NT2/D1 (cell line): ENCODE data around the gene GPR18.

Source experiments
- SUZ12 ChIP-seq: IDR thresholded peaks from 2 replicates; pipeline ENCODE4 v1.6.1; 2011; ENCODE audit not compliant: insufficient read length, insufficient read depth; ENCODE audit errors: extremely low read depth
- YY1 ChIP-seq: IDR thresholded peaks from 2 replicates; pipeline ENCODE4 v1.6.1; 2011; ENCODE audit not compliant: insufficient read length, insufficient read depth
- ZNF274 ChIP-seq: IDR thresholded peaks from 2 replicates; pipeline ENCODE4 v1.6.1; 2011; ENCODE audit warnings: mild to moderate bottlenecking, low read depth, low read length

DNA sequence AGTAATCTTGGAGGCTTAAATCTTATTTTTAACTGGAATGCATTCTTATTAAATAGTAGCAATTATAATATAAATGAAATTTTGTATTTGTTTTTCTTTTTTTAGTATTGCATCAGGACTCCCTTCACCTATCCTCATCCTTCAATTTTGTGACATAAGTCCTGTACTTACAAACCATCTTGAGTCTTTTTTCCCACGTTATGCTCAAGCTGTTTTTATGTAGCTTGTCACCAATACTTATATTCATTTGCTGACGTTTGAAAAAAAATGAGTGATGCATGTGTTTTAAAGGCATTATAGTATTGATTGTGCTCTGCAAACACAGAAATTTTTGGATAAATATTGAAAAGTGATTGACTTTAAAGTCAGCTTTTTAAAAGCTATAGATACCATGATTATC, 888 bp downstream of the GPR18 start:
- TF ChIP-seq ZNF274 (no peak), YY1 (no peak), SUZ12 (no peak)
